HEK293 (cell line): Measurements from ENCODE around the gene CPLX3.

Source experiments
- CTCF ChIA-PET: fragments of 350-600 bp; formaldehyde crosslinking; extraction: SDS; loops from one replicate; lab custom pipeline; 2021; ENCODE audit warnings: antibody characterized with exemption; lab: Yijun Ruan, JAX
- POLR2A ChIA-PET: fragments of 300-600 bp; formaldehyde crosslinking; extraction: SDS; loops from one replicate; lab custom pipeline; 2020; ENCODE audit warnings: antibody characterized with exemption, inconsistent platforms; lab: Yijun Ruan, JAX
- H3K27ac ChIP-seq: fragments of 200-500 bp; sonication (Bioruptor generic); 2 replicates; pipeline ENCODE4 v1.5.1; 2014; ENCODE audit warnings: low read depth, low read length, control low read depth, inconsistent platforms; ENCODE audit errors: extremely low read depth
- H3K36me3 ChIP-seq, 2 experiments: fragments of 200-500 bp in 1 of 2; sonication (Bioruptor generic) in 1 of 2; 1 replicate in 1 of 2; 2 replicates in 1 of 2; pipeline ENCODE4 v1.5.1; 2014 to 2017; ENCODE audit warnings: inconsistent platforms in 2 of 2, low read length in 2 of 2; ENCODE audit not compliant: control insufficient read depth in 2 of 2, insufficient read depth in 1 of 2
- H3K4me1 ChIP-seq: fragments of 200-500 bp; sonication (Bioruptor generic); 2 replicates; pipeline ENCODE4 v1.5.1; 2014; ENCODE audit warnings: mild to moderate bottlenecking, low read length, inconsistent platforms; ENCODE audit not compliant: control insufficient read depth, insufficient read depth
- H3K4me3 ChIP-seq: 2 replicates; pipeline ENCODE4 v1.5.1; 2011; ENCODE audit warnings: low read depth, mild to moderate bottlenecking, control low read depth, low read length, moderate library complexity
- H3K9me3 ChIP-seq: fragments of 200-500 bp; sonication (Bioruptor generic); 2 replicates; pipeline ENCODE4 v1.5.1; 2014; ENCODE audit warnings: low read depth, low read length, inconsistent platforms; ENCODE audit not compliant: control insufficient read depth, insufficient read depth
- AEBP2 ChIP-seq: fragments of 450-650 bp; formaldehyde crosslinking; IDR thresholded peaks from 2 replicates; pipeline ENCODE4 v1.5.1; 2016; ENCODE audit warnings: missing biosample characterization, missing genetic modification characterization, borderline replicate concordance
- ELK4 ChIP-seq: IDR thresholded peaks from 2 replicates; pipeline ENCODE4 v1.6.1; 2011; ENCODE audit warnings: mild to moderate bottlenecking, low read depth, low read length, borderline replicate concordance
- GLI4 ChIP-seq: fragments of 450-650 bp; formaldehyde crosslinking; IDR thresholded peaks from 2 replicates; pipeline ENCODE4 v1.5.1; 2016; ENCODE audit warnings: missing biosample characterization, missing genetic modification characterization
- GLIS2 ChIP-seq: fragments of 450-650 bp; formaldehyde crosslinking; IDR thresholded peaks from 2 replicates; pipeline ENCODE4 v1.5.1; 2016; ENCODE audit warnings: missing biosample characterization, missing genetic modification characterization
- KLF8 ChIP-seq: fragments of 450-650 bp; formaldehyde crosslinking; IDR thresholded peaks from 2 replicates; pipeline ENCODE4 v1.5.1; 2016; ENCODE audit warnings: missing biosample characterization, missing genetic modification characterization
- PRDM4 ChIP-seq: fragments of 450-650 bp; formaldehyde crosslinking; IDR thresholded peaks from 2 replicates; pipeline ENCODE4 v1.5.1; 2017; ENCODE audit warnings: missing biosample characterization, missing genetic modification characterization
- REST ChIP-seq: fragments of 450-650 bp; formaldehyde crosslinking; IDR thresholded peaks from 2 replicates; pipeline ENCODE4 v1.5.1; 2016; ENCODE audit warnings: missing biosample characterization, missing genetic modification characterization
- SCRT2 ChIP-seq: fragments of 450-650 bp; formaldehyde crosslinking; IDR thresholded peaks from 2 replicates; pipeline ENCODE4 v1.5.1; 2016; ENCODE audit warnings: missing biosample characterization, missing genetic modification characterization
- ZBTB20 ChIP-seq: fragments of 450-650 bp; formaldehyde crosslinking; IDR thresholded peaks from 2 replicates; pipeline ENCODE4 v1.5.1; 2016; ENCODE audit warnings: missing biosample characterization, missing genetic modification characterization
- ZNF362 ChIP-seq: fragments of 450-650 bp; formaldehyde crosslinking; IDR thresholded peaks from 2 replicates; pipeline ENCODE4 v1.5.1; 2016; ENCODE audit warnings: missing biosample characterization, missing genetic modification characterization
- ZNF514 ChIP-seq: fragments of 450-650 bp; formaldehyde crosslinking; IDR thresholded peaks from 2 replicates; pipeline ENCODE4 v1.5.1; 2016; ENCODE audit warnings: missing biosample characterization, missing genetic modification characterization
- ZNF529 ChIP-seq: fragments of 450-650 bp; formaldehyde crosslinking; IDR thresholded peaks from 2 replicates; pipeline ENCODE4 v1.5.1; 2017; ENCODE audit warnings: missing genetic modification characterization, missing biosample characterization; ENCODE audit not compliant: insufficient replicate concordance
- ZNF600 ChIP-seq: fragments of 450-650 bp; formaldehyde crosslinking; IDR thresholded peaks from 2 replicates; pipeline ENCODE4 v1.5.1; 2016; ENCODE audit warnings: missing biosample characterization, missing genetic modification characterization
- ZNF664 ChIP-seq: fragments of 450-650 bp; formaldehyde crosslinking; IDR thresholded peaks from 2 replicates; pipeline ENCODE4 v1.5.1; 2016; ENCODE audit warnings: missing biosample characterization, missing genetic modification characterization
- ZNF670 ChIP-seq: fragments of 450-650 bp; formaldehyde crosslinking; IDR thresholded peaks from 2 replicates; pipeline ENCODE4 v1.5.1; 2016; ENCODE audit warnings: missing biosample characterization, missing genetic modification characterization, low read depth
- ZNF76 ChIP-seq: fragments of 450-650 bp; formaldehyde crosslinking; IDR thresholded peaks from 2 replicates; pipeline ENCODE4; 2016; ENCODE audit warnings: low read depth, missing biosample characterization, missing genetic modification characterization, borderline replicate concordance
- ZNF837 ChIP-seq: fragments of 450-650 bp; formaldehyde crosslinking; IDR thresholded peaks from 2 replicates; pipeline ENCODE4 v1.5.1; 2016; ENCODE audit warnings: missing biosample characterization, missing genetic modification characterization

Gene CPLX3

GRCh38 chr15:74857671-74858368 is 31.4 kb downstream of the CPLX3 start (continued):
- no peak for TF ChIP-seq ZNF529
- no peak for TF ChIP-seq ZNF670 (tag by site-specific recombination)
- TF ChIP-seq GLI4 = no peak

GRCh38 chr15:74858369-74858740 is 31.9 kb downstream of the CPLX3 start:
- POLR2A ChIA-PET = interaction anchor here (0.8 to 2.6 kb wide), 3 partner anchors 12 to 25 kb away, joined by 3 to 20 read pairs (median 5); partner anchors contain the start of gene SCAMP2
- Histone ChIP-seq H3K36me3 (peaks cover 0 to 13% of the 10 kb centered on the region in 2 experiments; a peak in 2 of 3 replicates), H3K27ac (0 out of 2 replicates have a peak overlapping the region, but pooled peaks have one; percentile 42), H3K4me3 (no peak overlapping the region), H3K9me3 (no peaks in the 10 kb centered on the region), H3K4me1 (peaks cover 14% of the 10 kb centered on the region)
- CTCF ChIA-PET = interaction anchor here (0.9 to 1.7 kb wide), 4 partner anchors 14 to 92 kb away, joined by 3 to 8 read pairs (median 4); no protein-coding TSS in a partner anchor
- TF ChIP-seq ZNF664 (tag by site-specific recombination) (peak; percentile 57; the same call in 1 of the 2 replicates), ZNF837 (tag by site-specific recombination) (no peak), AEBP2 (no peak), KLF8 (tag by site-specific recombination) (no peak), ZNF514 (tag by site-specific recombination) (no peak), ZNF600 (tag by site-specific recombination) (peak; percentile 73)

GRCh38 chr15:74863239-74864056 is 37.0 kb downstream of the CPLX3 start:
- Histone ChIP-seq H3K36me3 (peaks cover 1 to 15% of the 10 kb centered on the region in 2 experiments; a peak in 2 of 3 replicates), H3K4me1 (peaks cover 7% of the 10 kb centered on the region; the same call in 1 of the 2 replicates), H3K27ac (no peak overlapping the region), H3K9me3 (no peaks in the 10 kb centered on the region), H3K4me3 (no peak overlapping the region)
- POLR2A ChIA-PET = interaction anchor here (0.6 kb wide), 1 partner anchor 14 kb away, joined by 3 read pairs; no protein-coding TSS in a partner anchor
- CTCF ChIA-PET = no interaction called here
- TF ChIP-seq GLIS2 (tag by site-specific recombination) = no peak
- no peak for TF ChIP-seq SCRT2 (tag by site-specific recombination)
- TF ChIP-seq ELK4 = no peak
- peak; percentile 78; the same call in 1 of the 2 replicates for TF ChIP-seq GLI4
- TF ChIP-seq ZNF600 (tag by site-specific recombination) = peak; percentile 74
- TF ChIP-seq ZBTB20 (tag by site-specific recombination) = peak; percentile 9; the same call in 1 of the 2 replicates
- TF ChIP-seq PRDM4 = no peak
- TF ChIP-seq ZNF76 (tag by site-specific recombination) = no peak
- TF ChIP-seq ZNF362 = peak; percentile 53; the same call in 1 of the 2 replicates
- TF ChIP-seq REST (tag by site-specific recombination) = no peak
